Measurements from ENCODE around the gene PLB1. TPM values are rescaled to one million over a fixed set of nuclear protein-coding genes. Genes with fewer than 3 reads are reported as not detected.

The PLB1 gene
- total RNA-seq, 2 experiments from 2014 or later = 0.25 to 0.50 TPM

DNA sequence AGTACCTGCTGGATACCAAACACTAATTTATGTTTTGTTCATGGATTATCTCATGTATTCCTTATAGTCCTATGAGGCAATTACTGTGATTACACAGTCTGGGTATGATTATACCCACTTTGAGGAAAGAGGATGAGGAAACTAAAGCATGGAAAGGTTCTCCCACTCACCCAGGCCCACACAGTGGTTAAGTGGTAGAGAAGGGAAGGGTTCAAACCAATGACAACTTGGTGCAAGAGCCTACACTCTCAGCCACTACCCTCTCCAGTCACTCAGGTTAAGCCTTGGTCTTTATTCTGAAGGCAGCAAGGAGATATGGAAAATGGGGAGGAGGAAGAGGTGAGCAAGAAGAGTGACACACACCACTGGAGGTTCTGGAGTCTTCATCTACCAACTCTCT is 191.3 kb downstream of the PLB1 start:
- POLR2A ChIA-PET = no interaction called here
- Mint-ChIP-seq H3K36me3 (ENCODE audit: low read depth) (no peaks in the 10 kb centered on the region), H3K4me3 (no peak overlapping the region), H3K27ac (no peak overlapping the region), H3K9me3 (no peaks in the 10 kb centered on the region), H3K27me3 (no peaks in the 10 kb centered on the region), H3K4me1 (ENCODE audit: low read depth) (peaks cover 15% of the 10 kb centered on the region)
- intact Hi-C loops (cut with micrococcal nuclease) = no loop called here
- ATAC-seq (no peak), DNase-seq (no peak)
- TF ChIP-seq, protein P1, sequence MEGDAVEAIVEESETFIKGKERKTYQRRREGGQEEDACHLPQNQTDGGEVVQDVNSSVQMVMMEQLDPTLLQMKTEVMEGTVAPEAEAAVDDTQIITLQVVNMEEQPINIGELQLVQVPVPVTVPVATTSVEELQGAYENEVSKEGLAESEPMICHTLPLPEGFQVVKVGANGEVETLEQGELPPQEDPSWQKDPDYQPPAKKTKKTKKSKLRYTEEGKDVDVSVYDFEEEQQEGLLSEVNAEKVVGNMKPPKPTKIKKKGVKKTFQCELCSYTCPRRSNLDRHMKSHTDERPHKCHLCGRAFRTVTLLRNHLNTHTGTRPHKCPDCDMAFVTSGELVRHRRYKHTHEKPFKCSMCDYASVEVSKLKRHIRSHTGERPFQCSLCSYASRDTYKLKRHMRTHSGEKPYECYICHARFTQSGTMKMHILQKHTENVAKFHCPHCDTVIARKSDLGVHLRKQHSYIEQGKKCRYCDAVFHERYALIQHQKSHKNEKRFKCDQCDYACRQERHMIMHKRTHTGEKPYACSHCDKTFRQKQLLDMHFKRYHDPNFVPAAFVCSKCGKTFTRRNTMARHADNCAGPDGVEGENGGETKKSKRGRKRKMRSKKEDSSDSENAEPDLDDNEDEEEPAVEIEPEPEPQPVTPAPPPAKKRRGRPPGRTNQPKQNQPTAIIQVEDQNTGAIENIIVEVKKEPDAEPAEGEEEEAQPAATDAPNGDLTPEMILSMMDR (IDR thresholded peaks at IDR 0.05) = no peak
- CTCF ChIA-PET = no interaction called here

DNA sequence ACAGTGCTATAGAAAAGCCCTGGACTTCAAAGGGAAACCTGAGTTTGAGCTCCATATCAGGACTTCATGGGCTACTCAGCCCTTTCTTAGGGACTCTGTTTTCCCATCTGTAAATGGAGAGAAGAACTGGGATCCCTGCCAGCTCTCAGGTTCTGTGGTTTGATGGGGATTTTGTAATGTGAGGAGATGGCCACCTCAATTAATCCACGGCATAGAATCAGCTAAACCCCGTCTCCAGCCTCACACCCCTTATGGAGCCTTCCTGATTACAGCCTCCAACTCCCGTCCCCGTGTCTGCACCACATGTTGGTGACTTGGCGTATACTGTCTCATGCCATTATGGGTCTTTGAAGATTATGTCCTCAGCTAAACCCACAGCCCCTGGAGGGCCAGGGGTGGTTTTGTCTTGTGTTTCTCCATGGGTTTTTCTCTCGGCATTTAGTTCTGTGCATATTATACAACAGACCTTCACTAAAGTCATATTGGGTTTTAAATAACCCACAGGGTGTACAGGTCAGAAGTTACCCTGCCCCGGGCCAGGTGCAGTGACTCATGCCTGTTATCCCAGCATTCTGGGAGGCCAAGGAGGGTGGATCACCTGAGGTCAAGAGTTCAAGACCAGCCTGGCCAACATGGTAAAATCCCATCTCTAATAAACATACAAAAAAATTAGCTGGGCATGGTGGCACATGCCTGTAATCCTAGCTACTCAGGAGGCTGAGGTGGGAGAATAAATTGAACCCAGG is 192.0 kb downstream of the PLB1 start:
- no peak for ATAC-seq
- ChIA-PET CTCF (interaction anchor here (1.0 kb wide), 1 partner anchor 121 kb away, joined by 5 read pairs; no protein-coding TSS in a partner anchor), POLR2A (no interaction called here)
- DNase-seq = no peak
- intact Hi-C loops (cut with micrococcal nuclease) = no loop called here
- no peak overlapping the region for H3K27ac Mint-ChIP-seq
- H3K9me3 Mint-ChIP-seq = no peaks in the 10 kb centered on the region
- TF ChIP-seq, protein P1 (IDR thresholded peaks at IDR 0.05) = no peak
- H3K4me1 Mint-ChIP-seq (ENCODE audit: low read depth) = peaks cover 12% of the 10 kb centered on the region
- H3K27me3 Mint-ChIP-seq = no peaks in the 10 kb centered on the region
- H3K4me3 Mint-ChIP-seq = no peak overlapping the region
- no peaks in the 10 kb centered on the region for H3K36me3 Mint-ChIP-seq (ENCODE audit: low read depth)

DNA sequence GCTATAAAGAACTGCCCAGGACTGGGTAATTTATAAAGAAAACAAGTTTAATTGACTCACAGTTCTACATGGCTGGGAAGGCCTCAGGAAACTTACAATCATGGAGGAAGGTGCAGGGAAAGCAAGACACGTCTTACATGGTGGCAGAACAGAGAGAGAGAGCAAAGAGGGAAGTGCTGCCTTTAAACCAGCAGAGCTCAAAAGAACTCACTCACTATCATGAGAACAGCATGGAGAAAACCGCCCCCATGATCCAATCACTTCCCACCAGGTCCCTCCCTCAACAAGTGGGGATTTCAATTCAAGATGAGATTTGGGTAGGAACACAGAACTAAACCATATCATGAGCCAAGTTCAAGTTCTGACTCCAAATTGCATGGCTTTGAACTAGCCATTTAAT is 193.0 kb downstream of the PLB1 start:
- POLR2A ChIA-PET = no interaction called here
- no peaks in the 10 kb centered on the region for H3K36me3 Mint-ChIP-seq (ENCODE audit: low read depth)
- intact Hi-C loops (cut with micrococcal nuclease) = no loop called here
- CTCF ChIA-PET = interaction anchor here (0.8 to 1.0 kb wide), 2 partner anchors 94 to 122 kb away, joined by 4 to 5 read pairs; no protein-coding TSS in a partner anchor
- ATAC-seq (no peak), DNase-seq (no peak)
- TF ChIP-seq, protein P1 (IDR thresholded peaks at IDR 0.05) = no peak
- H3K4me1 Mint-ChIP-seq (ENCODE audit: low read depth) = peaks cover 12% of the 10 kb centered on the region
- no peak overlapping the region for H3K27ac Mint-ChIP-seq
- H3K4me3 Mint-ChIP-seq = no peak overlapping the region
- no peaks in the 10 kb centered on the region for H3K27me3 Mint-ChIP-seq
- H3K9me3 Mint-ChIP-seq = no peaks in the 10 kb centered on the region

DNA sequence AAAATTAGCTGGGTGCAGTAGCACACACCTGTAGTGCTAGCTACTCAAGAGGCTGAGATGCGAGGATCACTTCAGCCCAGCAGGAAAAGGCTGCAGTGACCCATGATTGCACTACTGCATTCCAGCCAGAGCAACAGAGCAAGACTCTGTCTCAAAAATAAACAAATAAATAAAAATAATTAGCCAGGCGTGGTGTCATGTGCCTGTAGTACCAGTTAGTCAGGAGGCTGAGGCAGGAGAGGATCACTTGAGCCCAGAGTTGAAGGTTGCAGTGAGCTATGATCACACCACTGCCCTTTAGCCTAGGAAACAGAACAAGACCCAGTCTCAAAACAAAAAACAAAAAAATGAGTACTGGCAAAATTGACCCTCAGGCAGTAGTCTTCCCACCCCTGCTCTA is 193.9 kb downstream of the PLB1 start:
- Mint-ChIP-seq H3K4me3 (no peak overlapping the region), H3K9me3 (no peaks in the 10 kb centered on the region), H3K27ac (no peak overlapping the region), H3K27me3 (no peaks in the 10 kb centered on the region), H3K36me3 (ENCODE audit: low read depth) (no peaks in the 10 kb centered on the region), H3K4me1 (ENCODE audit: low read depth) (peaks cover 12% of the 10 kb centered on the region)
- ChIA-PET CTCF (no interaction called here), POLR2A (no interaction called here)
- TF ChIP-seq, protein P1 (IDR thresholded peaks at IDR 0.05) = no peak
- ATAC-seq (no peak), DNase-seq (no peak)
- intact Hi-C loops (cut with micrococcal nuclease) = no loop called here

DNA sequence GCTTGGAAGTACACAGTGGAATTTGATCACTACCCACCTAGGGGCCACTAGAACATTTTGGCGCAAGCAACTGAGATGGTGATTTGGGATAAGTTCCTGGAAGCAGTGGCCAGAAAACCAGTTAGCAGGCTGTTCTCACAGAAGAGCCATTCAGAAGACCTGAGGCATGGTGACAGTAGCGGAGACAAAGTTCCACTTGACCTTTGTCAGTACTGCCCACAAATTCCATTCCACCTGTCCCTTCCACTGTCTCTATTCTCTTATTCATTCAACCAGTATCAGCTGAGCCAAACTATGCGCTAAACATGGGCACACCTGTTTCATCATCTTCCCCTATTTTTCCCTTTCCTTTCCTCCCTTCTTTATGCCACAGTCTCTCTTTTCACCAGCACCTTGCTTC is 196.6 kb downstream of the PLB1 start:
- no peaks in the 10 kb centered on the region for H3K36me3 Mint-ChIP-seq (ENCODE audit: low read depth)
- TF ChIP-seq, protein P1 (IDR thresholded peaks at IDR 0.05) = no peak
- CTCF ChIA-PET = interaction anchor here (1.3 kb wide), 1 partner anchor 98 kb away, joined by 3 read pairs; no protein-coding TSS in a partner anchor
- no peak overlapping the region for H3K4me3 Mint-ChIP-seq
- H3K27ac Mint-ChIP-seq = no peak overlapping the region
- no peak for DNase-seq
- H3K9me3 Mint-ChIP-seq = no peaks in the 10 kb centered on the region
- no peak for ATAC-seq
- intact Hi-C loops (cut with micrococcal nuclease) = no loop called here
- no peaks in the 10 kb centered on the region for H3K27me3 Mint-ChIP-seq
- H3K4me1 Mint-ChIP-seq (ENCODE audit: low read depth) = peaks cover 5% of the 10 kb centered on the region
- POLR2A ChIA-PET = no interaction called here
